ENCODE results near the gene TTC28. TPM values are rescaled to one million over a fixed set of nuclear protein-coding genes. Genes with fewer than 3 reads are reported as not detected.

TTC28 gene
- total and polyA plus RNA-seq, 11 donors, result 5.1 to 34.9 (median 21.8) TPM

- Histone ChIP-seq H3K36me3 (peaks cover 0 to 9% (median 0%) of the 10 kb centered on the region in 9 donors), H3K27me3 (no peaks in the 10 kb centered on the region), H3K4me1 (peaks cover 15 to 77% (median 44%) of the 10 kb centered on the region in 12 donors), H3K9me3 (no peaks in the 10 kb centered on the region), H3K27ac (no peak overlapping the region), H3K4me3 (no peak overlapping the region)
- intact Hi-C loops (cut with DNase I), result loop anchor here in 5 of 10 donors (5.0 to 10.0 kb wide), 3 partner anchors 417 to 809 kb away; no protein-coding TSS in a partner anchor
- WGBS, 4 donors, result 81 to 90% (median 85%) methylated on average over 7 of the region's 7 CpGs
- TF ChIP-seq, protein P1, sequence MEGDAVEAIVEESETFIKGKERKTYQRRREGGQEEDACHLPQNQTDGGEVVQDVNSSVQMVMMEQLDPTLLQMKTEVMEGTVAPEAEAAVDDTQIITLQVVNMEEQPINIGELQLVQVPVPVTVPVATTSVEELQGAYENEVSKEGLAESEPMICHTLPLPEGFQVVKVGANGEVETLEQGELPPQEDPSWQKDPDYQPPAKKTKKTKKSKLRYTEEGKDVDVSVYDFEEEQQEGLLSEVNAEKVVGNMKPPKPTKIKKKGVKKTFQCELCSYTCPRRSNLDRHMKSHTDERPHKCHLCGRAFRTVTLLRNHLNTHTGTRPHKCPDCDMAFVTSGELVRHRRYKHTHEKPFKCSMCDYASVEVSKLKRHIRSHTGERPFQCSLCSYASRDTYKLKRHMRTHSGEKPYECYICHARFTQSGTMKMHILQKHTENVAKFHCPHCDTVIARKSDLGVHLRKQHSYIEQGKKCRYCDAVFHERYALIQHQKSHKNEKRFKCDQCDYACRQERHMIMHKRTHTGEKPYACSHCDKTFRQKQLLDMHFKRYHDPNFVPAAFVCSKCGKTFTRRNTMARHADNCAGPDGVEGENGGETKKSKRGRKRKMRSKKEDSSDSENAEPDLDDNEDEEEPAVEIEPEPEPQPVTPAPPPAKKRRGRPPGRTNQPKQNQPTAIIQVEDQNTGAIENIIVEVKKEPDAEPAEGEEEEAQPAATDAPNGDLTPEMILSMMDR (IDR thresholded peaks at IDR 0.05), result no peak
- no peak for TF ChIP-seq POLR2A (IDR thresholded peaks at IDR 0.05)
- no peak for ATAC-seq
- DNase-seq, result peak in 2 of 5 donors; percentile 5 to 15
Measured at GRCh38 chr22:28025333-28025732, 654.3 kb downstream of the TTC28 start.

DNA sequence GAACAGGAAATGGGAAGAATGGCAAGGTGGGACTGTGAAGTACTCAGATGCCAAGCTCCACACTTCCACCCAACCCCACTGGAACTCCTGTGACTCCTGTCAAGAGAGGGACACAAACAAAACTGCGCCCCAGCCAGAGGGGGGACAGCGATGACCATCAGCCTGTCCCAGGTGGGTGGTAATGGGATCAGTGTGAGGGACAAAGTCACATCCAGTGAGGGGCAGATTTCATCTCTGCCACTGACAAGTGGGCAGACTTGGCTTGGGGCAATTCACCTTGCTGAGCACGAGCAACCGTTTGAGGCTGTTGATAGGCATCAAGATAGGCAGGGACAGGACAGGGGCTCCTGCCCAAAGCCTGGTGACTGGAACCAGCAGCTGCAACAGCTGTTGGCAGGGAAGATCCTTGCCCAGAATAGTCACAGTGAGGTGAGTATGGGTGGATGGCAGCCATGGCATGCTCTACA is 655.2 kb downstream of the TTC28 start:
- DNase-seq, result peak in 2 of 5 donors; percentile 19 to 41
- H3K27ac ChIP-seq, result peak overlapping the region in 1 of 12 donors; percentile 2
- 72 to 89% (median 77%) methylated on average over 4 of the region's 4 CpGs for WGBS, 4 donors
- H3K36me3 ChIP-seq, result peaks cover 0 to 3% (median 0%) of the 10 kb centered on the region in 9 donors
- H3K9me3 ChIP-seq, result no peaks in the 10 kb centered on the region
- peak in 1 of 4 donors; percentile 4 for ATAC-seq
- intact Hi-C loops (cut with DNase I), result loop anchor here in 6 of 10 donors (5.0 to 10.0 kb wide), 5 partner anchors 98 to 810 kb away; no protein-coding TSS in a partner anchor
- H3K27me3 ChIP-seq, result no peaks in the 10 kb centered on the region
- TF ChIP-seq, protein P1 (IDR thresholded peaks at IDR 0.05), result no peak
- TF ChIP-seq POLR2A (IDR thresholded peaks at IDR 0.05), result no peak
- peaks cover 12 to 71% (median 43%) of the 10 kb centered on the region in 12 donors for H3K4me1 ChIP-seq
- no peak overlapping the region for H3K4me3 ChIP-seq

DNA sequence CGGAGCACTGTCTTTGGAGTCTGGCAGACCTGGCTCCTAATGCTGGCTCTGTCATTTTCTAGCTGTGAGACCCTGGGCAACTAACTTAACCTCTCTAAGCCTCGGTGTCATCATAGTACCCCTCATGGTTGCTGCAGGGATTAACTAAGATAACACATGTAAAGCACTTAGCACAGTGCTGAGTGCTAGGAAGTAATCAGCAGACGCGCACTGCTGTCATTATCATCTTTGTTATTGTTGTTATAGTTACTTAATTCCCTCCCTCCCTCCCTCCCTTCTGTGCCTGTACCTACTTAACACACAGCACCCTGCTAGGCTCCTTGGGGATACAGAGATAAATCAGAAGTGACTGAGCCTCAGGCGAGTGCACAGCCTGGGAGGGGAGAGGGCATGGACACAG is 655.9 kb downstream of the TTC28 start:
- Histone ChIP-seq H3K4me1 (peaks cover 8 to 66% (median 36%) of the 10 kb centered on the region in 12 donors), H3K9me3 (no peaks in the 10 kb centered on the region), H3K27ac (no peak overlapping the region), H3K36me3 (peaks cover 0 to 3% (median 0%) of the 10 kb centered on the region in 9 donors), H3K4me3 (no peak overlapping the region), H3K27me3 (no peaks in the 10 kb centered on the region)
- WGBS, 4 donors, result 54 to 65% (median 60%) methylated on average over 5 of the region's 5 CpGs
- ATAC-seq (peak in 3 of 4 donors; percentile 22 to 41 (median 28)), DNase-seq (peak in 2 of 5 donors; percentile 9 to 17)
- intact Hi-C loops (cut with DNase I), result loop anchor here in 6 of 10 donors (5.0 to 10.0 kb wide), 5 partner anchors 99 to 811 kb away; no protein-coding TSS in a partner anchor
- TF ChIP-seq POLR2A (IDR thresholded peaks at IDR 0.05), result no peak
- TF ChIP-seq, protein P1 (IDR thresholded peaks at IDR 0.05), result no peak

DNA sequence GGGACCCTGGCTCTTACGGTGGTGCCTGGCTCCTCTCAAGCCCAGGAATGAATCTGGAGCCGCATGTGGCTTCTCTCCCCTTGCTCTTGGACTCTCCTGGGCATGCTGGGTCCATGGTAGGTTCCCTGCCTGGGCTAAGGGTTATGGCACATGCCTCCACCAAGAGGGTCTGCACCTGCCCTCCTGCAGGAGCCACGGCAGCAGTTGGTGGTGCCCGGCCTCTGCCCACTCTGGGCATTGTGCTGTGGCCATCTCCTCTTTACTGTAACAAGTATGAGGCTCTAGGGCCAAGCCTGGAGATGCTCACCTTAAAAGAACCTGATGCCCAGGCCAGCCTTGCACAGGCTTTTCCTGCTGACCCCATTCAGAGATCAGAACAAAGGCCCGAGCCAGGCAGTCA is 656.6 kb downstream of the TTC28 start:
- no peaks in the 10 kb centered on the region for H3K9me3 ChIP-seq
- TF ChIP-seq POLR2A (IDR thresholded peaks at IDR 0.05), result no peak
- TF ChIP-seq, protein P1 (IDR thresholded peaks at IDR 0.05), result no peak
- no peak for ATAC-seq
- no peaks in the 10 kb centered on the region for H3K27me3 ChIP-seq
- WGBS, 4 donors, result 94 to 96% (median 96%) methylated on average over 5 of the region's 5 CpGs
- H3K36me3 ChIP-seq, result no peaks in the 10 kb centered on the region
- DNase-seq, result peak in 2 of 5 donors; percentile 12 to 13
- intact Hi-C loops (cut with DNase I), result loop anchor here in 6 of 10 donors (5.0 to 10.0 kb wide), 5 partner anchors 99 to 812 kb away; no protein-coding TSS in a partner anchor
- no peak overlapping the region for H3K4me3 ChIP-seq
- H3K27ac ChIP-seq, result no peak overlapping the region
- H3K4me1 ChIP-seq, result peaks cover under 1 to 61% (median 29%) of the 10 kb centered on the region in 12 donors

All from heart left ventricle (tissue), 16 donors.